Measurements from ENCODE around the gene TSPYL1. TPM values are rescaled to one million over a fixed set of nuclear protein-coding genes. Genes with fewer than 3 reads are reported as not detected.
A peak's percentile ranks its signal among the peaks of the same experiment; 100 is the strongest.

The TSPYL1 gene
- total RNA-seq, 1 experiment from 2014 or later, result 68.6 TPM

GRCh38 chr6:116248577-116248976 lies 31.2 kb downstream of the TSPYL1 start:
- Mint-ChIP-seq H3K27me3 (ENCODE audit: low read depth) (no peaks in the 10 kb centered on the region), H3K36me3 (peaks cover 3% of the 10 kb centered on the region; the same call in 1 of the 2 replicates), H3K4me3 (no peak overlapping the region), H3K27ac (peak overlapping the region; percentile 30; the same call in 1 of the 2 replicates), H3K9me3 (no peaks in the 10 kb centered on the region), H3K4me1 (peaks cover 27% of the 10 kb centered on the region; the same call in 1 of the 2 replicates)
- no peak for TF ChIP-seq ZNF532 (CRISPR knock-in tag; IDR thresholded peaks at IDR 0.05; ENCODE audit: borderline replicate concordance)
- no peak for TF ChIP-seq JAZF1 (CRISPR knock-in tag; IDR thresholded peaks at IDR 0.05)
- TF ChIP-seq, protein P1, sequence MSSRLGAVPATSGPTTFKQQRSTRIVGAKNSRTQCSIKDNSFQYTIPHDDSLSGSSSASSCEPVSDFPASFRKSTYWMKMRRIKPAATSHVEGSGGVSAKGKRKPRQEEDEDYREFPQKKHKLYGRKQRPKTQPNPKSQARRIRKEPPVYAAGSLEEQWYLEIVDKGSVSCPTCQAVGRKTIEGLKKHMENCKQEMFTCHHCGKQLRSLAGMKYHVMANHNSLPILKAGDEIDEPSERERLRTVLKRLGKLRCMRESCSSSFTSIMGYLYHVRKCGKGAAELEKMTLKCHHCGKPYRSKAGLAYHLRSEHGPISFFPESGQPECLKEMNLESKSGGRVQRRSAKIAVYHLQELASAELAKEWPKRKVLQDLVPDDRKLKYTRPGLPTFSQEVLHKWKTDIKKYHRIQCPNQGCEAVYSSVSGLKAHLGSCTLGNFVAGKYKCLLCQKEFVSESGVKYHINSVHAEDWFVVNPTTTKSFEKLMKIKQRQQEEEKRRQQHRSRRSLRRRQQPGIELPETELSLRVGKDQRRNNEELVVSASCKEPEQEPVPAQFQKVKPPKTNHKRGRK (CRISPR knock-in tag; IDR thresholded peaks at IDR 0.05; ENCODE audit: borderline replicate concordance), result no peak
- TF ChIP-seq, protein P2, sequence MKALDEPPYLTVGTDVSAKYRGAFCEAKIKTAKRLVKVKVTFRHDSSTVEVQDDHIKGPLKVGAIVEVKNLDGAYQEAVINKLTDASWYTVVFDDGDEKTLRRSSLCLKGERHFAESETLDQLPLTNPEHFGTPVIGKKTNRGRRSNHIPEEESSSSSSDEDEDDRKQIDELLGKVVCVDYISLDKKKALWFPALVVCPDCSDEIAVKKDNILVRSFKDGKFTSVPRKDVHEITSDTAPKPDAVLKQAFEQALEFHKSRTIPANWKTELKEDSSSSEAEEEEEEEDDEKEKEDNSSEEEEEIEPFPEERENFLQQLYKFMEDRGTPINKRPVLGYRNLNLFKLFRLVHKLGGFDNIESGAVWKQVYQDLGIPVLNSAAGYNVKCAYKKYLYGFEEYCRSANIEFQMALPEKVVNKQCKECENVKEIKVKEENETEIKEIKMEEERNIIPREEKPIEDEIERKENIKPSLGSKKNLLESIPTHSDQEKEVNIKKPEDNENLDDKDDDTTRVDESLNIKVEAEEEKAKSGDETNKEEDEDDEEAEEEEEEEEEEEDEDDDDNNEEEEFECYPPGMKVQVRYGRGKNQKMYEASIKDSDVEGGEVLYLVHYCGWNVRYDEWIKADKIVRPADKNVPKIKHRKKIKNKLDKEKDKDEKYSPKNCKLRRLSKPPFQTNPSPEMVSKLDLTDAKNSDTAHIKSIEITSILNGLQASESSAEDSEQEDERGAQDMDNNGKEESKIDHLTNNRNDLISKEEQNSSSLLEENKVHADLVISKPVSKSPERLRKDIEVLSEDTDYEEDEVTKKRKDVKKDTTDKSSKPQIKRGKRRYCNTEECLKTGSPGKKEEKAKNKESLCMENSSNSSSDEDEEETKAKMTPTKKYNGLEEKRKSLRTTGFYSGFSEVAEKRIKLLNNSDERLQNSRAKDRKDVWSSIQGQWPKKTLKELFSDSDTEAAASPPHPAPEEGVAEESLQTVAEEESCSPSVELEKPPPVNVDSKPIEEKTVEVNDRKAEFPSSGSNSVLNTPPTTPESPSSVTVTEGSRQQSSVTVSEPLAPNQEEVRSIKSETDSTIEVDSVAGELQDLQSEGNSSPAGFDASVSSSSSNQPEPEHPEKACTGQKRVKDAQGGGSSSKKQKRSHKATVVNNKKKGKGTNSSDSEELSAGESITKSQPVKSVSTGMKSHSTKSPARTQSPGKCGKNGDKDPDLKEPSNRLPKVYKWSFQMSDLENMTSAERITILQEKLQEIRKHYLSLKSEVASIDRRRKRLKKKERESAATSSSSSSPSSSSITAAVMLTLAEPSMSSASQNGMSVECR (CRISPR knock-in tag; IDR thresholded peaks at IDR 0.05; ENCODE audit: borderline replicate concordance), result no peak
- no peak for TF ChIP-seq GRHL2 (CRISPR knock-in tag; IDR thresholded peaks at IDR 0.05; ENCODE audit: insufficient replicate concordance, severe bottlenecking)
- TF ChIP-seq ZNF263 (CRISPR knock-in tag; IDR thresholded peaks at IDR 0.05; ENCODE audit: low read depth), result no peak
- TF ChIP-seq CREM (CRISPR knock-in tag; IDR thresholded peaks at IDR 0.05), result no peak
- no peak for TF ChIP-seq ZNF416 (CRISPR knock-in tag; IDR thresholded peaks at IDR 0.05)
- no peak for TF ChIP-seq RELA (CRISPR knock-in tag; IDR thresholded peaks at IDR 0.05; ENCODE audit: borderline replicate concordance)
- TF ChIP-seq USF1 (CRISPR knock-in tag; IDR thresholded peaks at IDR 0.05), result no peak
- TF ChIP-seq MYBL2 (CRISPR knock-in tag; IDR thresholded peaks at IDR 0.05), result no peak
- CTCF ChIA-PET, result interaction anchor here (1.0 to 1.2 kb wide), 3 partner anchors 20 to 39 kb away, joined by 3 read pairs; no protein-coding TSS in a partner anchor
- POLR2A ChIA-PET, result no interaction called here
- no peak for DNase-seq (ENCODE audit: low spot score)
- ATAC-seq, result no peak

DNA sequence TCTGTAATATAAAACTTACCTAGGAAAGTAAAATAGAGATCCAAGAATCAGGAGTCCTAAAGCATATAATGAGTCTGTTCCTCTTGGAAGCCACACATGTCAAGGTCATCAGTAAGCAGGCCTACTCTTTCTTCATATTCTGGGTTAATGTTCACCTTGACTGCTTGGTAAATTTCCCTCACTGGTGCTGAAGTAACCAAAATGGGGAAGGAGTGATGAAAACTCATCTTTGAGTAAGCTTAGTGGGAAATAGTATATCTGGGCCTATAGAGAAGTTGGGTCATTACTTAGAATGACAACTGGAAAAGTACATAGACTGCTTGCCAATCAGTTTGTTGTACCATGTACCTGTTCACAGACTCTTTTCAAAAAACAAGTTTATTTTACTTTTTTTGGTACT lies 32.4 kb downstream of the TSPYL1 start:
- POLR2A ChIA-PET, result no interaction called here
- no peak for DNase-seq (ENCODE audit: low spot score)
- CTCF ChIA-PET, result no interaction called here
- Mint-ChIP-seq H3K4me1 (peaks cover 25% of the 10 kb centered on the region; the same call in 1 of the 2 replicates), H3K9me3 (no peaks in the 10 kb centered on the region), H3K27ac (no peak overlapping the region), H3K27me3 (ENCODE audit: low read depth) (no peaks in the 10 kb centered on the region), H3K36me3 (peaks cover 2% of the 10 kb centered on the region; the same call in 1 of the 2 replicates), H3K4me3 (no peak overlapping the region)
- TF ChIP-seq AFF4 (CRISPR knock-in tag; IDR thresholded peaks at IDR 0.05; ENCODE audit: borderline replicate concordance), result no peak
- TF ChIP-seq ATF6 (CRISPR knock-in tag; IDR thresholded peaks at IDR 0.05), result no peak
- TF ChIP-seq GABPB1 (CRISPR knock-in tag; IDR thresholded peaks at IDR 0.05), result 0 out of 2 replicates have a peak, but pooled peaks have one; percentile 24
- no peak for ATAC-seq
